ENCODE results near the gene LRFN3.
"Not testable (repeated sequence)": the region's sequence is repeated elsewhere in the genome, so short reads cannot be mapped to it uniquely, and the experiment has no call there.

LRFN3 gene

GRCh38 chr19:35908010-35908441, 28.1 kb upstream of the LRFN3 start, which contains the start of gene TYROBP:
TYROBP (minus strand) TSS chr19:35908295; CDS start chr19:35908228, 67 bp downstream.
- DNase-seq: no peak

GRCh38 chr19:35908973-35909683, 27.0 kb upstream of the LRFN3 start:
- DNase-seq: no peak

GRCh38 chr19:35909684-35910035, 26.5 kb upstream of the LRFN3 start:
- no peak for DNase-seq

- DNase-seq: not testable (repeated sequence)
Measured at GRCh38 chr19:35910355-35910754, 25.8 kb upstream of the LRFN3 start.

GRCh38 chr19:35911173-35911572, 25.0 kb upstream of the LRFN3 start:
- DNase-seq: no peak

GRCh38 chr19:35911790-35912189, 24.4 kb upstream of the LRFN3 start:
- no peak for DNase-seq

GRCh38 chr19:35913589-35913988, 22.6 kb upstream of the LRFN3 start:
- no peak for DNase-seq

- no peak for DNase-seq
Measured at GRCh38 chr19:35915443-35915842, 20.7 kb upstream of the LRFN3 start.

GRCh38 chr19:35919306-35919705, 16.9 kb upstream of the LRFN3 start:
- no peak for DNase-seq

- DNase-seq: no peak
Measured at GRCh38 chr19:35921012-35921411, 15.2 kb upstream of the LRFN3 start.

GRCh38 chr19:35925501-35925900, 10.7 kb upstream of the LRFN3 start:
- DNase-seq: no peak

- DNase-seq: no peak
Measured at GRCh38 chr19:35928507-35928906, 7.7 kb upstream of the LRFN3 start.

GRCh38 chr19:35929876-35930275, 6.3 kb upstream of the LRFN3 start:
- DNase-seq: no peak

GRCh38 chr19:35931161-35931873, 4.9 kb upstream of the LRFN3 start:
- peak; percentile 99 for DNase-seq

GRCh38 chr19:35931874-35932202, 4.3 kb upstream of the LRFN3 start:
- no peak for DNase-seq

GRCh38 chr19:35932291-35932936, 3.8 kb upstream of the LRFN3 start:
- no peak for DNase-seq

GRCh38 chr19:35936738-35937268, 629 bp downstream of the LRFN3 start:
- DNase-seq: no peak

GRCh38 chr19:35937345-35938281, 1.4 kb downstream of the LRFN3 start:
- no peak for DNase-seq

GRCh38 chr19:35938282-35939224, 2.4 kb downstream of the LRFN3 start:
- DNase-seq: no peak

- no peak for DNase-seq
Measured at GRCh38 chr19:35939307-35940077, 3.3 kb downstream of the LRFN3 start.
